Stimulated activated CD8-positive, alpha-beta memory T cell treated with anti-CD3 and anti-CD28 coated beads, Interleukin-15, amount 100 ng/mL, for 4 hours (primary cell): ENCODE results near the gene PSAT1.
A peak's percentile ranks its signal among the peaks of the same experiment; 100 is the strongest.

Experiments used
- DNase-seq, 2 donors: peaks; one replicate each; pipeline ENCODE4 v3.0.0-alpha.2; 2020; ENCODE audit warnings: low read depth in 2 of 2

PSAT1 gene

GRCh38 chr9:78292716-78293497, 4.0 kb upstream of the PSAT1 start:
- no peak for DNase-seq

- DNase-seq, result no peak
Measured at GRCh38 chr9:78294290-78295176, 2.4 kb upstream of the PSAT1 start.

DNA sequence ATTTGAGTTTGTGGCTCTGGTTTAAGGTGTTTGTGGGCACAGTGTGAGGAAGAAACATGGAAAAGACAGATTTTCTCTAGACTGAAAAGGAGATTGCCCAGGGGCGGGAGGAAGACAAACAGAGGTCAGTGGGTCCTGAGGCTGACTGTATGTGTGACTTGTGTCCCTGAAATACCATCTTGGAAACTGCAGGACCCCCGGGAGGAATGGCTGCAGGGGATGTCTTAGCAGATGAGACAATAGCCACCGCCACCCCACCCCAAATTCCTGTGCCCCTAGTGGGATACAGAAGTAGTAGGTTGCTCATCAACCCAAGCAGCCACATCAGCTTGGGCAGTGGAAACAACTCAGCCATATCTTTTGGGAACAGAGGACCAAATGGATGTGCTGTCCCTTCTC, 1.7 kb upstream of the PSAT1 start:
- DNase-seq, result no peak

- no peak for DNase-seq
Measured at GRCh38 chr9:78295731-78296130, 1.2 kb upstream of the PSAT1 start.

DNA sequence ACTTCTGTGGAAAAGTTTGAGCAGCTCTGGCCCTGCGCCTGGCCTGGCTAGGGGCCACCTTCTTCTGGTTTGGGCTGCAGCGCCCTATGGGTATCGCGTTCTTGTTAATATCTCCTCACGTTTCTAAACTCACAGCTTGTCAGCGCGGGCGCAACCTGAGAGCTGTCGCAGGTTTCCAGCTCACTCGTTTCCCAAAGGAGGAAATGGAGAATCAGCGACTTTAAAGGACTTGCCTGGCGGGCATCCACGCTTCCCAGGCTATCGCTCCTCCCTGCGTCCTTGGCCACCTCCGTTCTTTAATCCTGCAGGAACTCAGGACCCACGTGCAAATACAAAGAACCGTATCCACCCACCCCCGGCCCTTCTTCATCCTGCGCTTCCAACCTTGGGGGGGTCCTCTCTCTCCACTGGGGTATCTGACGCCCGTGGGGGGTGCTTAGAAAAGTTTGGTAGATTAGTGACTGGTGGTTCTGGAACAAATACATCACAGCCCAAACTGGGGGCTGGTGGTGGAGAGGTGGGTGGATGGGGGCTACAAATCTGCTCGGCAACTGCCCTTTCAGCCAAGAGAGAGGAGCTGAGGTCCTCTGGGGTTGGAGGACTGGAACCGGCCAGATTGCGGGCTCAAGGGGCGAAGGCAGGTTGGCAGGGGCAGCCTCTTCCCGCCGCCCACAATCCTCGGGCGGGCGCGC, 578 bp upstream of the PSAT1 start:
- DNase-seq, result peak in 1 of 2 donors; percentile 23

- no peak for DNase-seq
Measured at GRCh38 chr9:78297672-78297961, 692 bp downstream of the PSAT1 start.

- no peak for DNase-seq
Measured at GRCh38 chr9:78298046-78298765, 1.3 kb downstream of the PSAT1 start.

DNA sequence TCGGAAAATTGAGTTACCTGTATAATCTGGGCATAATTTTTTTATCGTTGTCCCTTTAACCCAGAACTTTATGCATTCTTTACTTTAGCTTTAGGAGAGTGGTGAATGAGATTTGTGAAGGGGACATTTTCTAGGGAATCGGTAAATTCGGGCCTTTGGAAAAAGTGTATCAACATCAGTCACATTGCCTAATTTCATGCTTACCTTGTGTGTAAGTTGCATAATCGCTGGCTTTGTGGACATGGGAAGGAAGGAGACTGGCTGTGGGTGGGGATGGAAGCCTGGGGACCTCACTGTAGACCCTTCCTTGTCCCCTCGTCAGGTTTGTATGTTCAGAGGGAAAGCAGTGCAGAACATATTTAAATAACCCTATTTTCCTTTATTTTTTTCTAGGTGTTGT, 3.3 kb downstream of the PSAT1 start:
- DNase-seq, result no peak

DNA sequence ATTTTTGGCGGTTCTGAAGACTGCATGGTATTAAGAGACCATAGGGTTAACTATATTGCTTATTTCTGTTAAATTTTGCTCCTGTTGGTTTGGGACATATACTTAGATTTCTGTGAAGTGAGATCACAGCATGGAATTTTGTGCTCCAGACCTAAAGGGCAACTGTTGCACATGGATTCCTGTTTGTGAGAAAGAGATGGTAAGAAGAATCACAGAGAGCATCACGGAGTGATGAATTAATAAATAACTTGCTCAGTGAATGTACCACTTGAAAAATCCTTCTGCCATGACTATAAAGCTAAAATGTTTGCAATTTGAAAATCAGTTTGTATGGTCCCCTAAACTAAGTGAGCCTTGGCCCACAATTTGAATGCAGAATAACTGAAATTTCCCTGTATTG, 4.5 kb downstream of the PSAT1 start:
- DNase-seq, result no peak

DNA sequence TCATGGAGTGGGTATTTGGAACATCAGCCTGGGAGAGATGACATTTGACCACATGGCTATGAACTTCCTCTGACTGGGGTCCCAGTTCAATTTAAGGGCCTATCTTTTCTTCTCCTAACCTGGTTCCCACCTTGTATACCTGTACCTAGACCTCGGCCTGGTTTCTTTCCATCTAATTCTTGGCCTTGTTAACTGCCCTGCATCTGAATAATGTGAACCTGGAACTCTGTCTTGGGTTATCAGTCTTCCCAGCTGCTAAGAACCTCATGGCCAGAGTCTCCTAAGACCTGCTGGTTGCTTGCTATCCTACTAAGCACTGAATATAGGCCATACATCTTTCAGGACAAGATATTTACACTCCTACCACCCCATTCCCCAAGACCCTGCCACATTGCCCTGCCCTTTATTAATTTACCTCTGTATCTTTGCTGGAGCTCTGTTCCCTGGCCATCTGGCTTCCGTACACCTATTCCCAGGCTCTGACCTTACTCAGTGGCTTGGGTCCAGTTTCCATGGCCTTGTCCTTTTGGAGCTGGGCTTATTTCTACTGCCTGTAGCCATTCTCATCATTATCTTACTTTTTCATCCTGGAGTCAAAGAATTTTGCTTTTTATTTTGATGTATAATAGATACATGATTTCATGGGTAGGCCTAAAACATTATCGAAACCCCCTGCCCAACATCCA, 6.6 kb downstream of the PSAT1 start:
- no peak for DNase-seq

GRCh38 chr9:78304357-78304756, 7.4 kb downstream of the PSAT1 start:
- no peak for DNase-seq

- DNase-seq, result no peak
Measured at GRCh38 chr9:78306222-78307076, 9.5 kb downstream of the PSAT1 start.

- DNase-seq, result no peak
Measured at GRCh38 chr9:78307360-78307759, 10.4 kb downstream of the PSAT1 start.

DNA sequence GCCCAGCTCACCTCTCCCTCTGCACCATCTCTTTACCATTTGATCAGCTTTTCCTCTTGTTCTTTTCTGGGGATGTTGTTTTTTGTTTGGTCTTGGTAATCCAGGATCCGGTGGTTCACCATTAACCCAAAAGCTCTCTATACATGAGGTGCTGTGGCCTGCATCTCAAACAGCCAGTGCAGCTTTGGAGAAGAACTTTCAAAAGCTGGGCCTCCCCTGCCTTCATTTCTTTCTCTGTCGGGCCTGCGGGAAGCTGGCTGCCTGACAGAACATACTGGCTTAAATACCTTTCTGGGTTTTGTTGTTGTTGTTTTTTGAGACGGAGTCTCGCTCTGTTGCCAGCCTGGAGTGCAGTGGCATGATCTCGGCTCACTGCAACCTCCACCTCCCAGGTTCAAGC, 12.1 kb downstream of the PSAT1 start:
- DNase-seq, result no peak

DNA sequence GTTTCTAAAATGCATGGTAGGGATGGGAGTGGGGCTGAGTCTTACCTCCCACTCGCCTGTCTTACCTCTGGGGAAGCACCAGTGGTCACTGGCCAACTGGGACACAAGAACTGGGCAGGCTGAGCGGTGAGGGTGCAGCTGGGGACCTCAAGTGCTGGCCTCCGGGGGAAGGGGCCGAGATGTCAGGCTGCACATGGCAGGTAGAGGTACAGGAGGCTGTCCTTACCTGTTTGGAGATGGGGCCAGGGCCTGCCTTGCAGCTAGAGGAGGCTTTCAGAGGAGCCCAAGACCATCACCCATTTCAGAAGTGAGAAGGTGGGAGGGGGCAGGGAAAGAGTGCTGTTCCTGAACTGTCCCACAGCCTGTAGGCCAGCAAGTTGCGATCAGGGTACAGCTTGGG, 14.2 kb downstream of the PSAT1 start:
- no peak for DNase-seq

DNA sequence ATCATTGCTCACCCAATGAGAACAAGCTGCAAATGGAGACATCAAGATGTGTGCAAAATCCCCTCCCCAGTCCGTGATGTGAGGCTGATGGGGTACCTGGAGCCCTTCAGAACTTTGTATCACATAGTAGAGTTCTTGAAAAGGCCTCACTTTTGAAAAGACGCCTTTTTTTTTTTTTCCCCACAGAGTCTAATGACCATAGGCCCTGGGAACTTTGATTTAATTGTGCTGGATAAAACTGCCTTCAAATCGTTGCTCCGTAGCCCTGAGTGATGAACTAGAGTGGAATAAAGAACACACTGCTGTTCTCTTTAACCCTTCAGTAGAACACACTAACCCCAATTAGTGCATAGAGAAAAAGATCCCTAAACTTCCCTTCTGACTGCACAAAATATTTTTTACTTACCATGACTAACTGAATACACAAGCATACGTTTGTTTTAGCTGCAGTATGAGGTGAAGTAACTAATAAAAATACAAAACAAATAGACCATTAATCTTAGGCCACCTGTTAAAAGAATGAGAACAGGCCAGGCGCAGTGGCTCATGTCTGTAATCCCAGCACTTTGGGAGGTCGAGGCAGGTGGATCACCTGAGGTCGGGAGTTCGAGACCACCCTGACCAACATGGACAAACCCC, 15.1 kb downstream of the PSAT1 start:
- no peak for DNase-seq

- no peak for DNase-seq
Measured at GRCh38 chr9:78314550-78314949, 17.6 kb downstream of the PSAT1 start.

GRCh38 chr9:78314953-78315870, 18.3 kb downstream of the PSAT1 start:
- DNase-seq, result no peak
